ENCODE measurements around the gene RXRB. TPM values are rescaled to one million over a fixed set of nuclear protein-coding genes. Genes with fewer than 3 reads are reported as not detected.
A peak's percentile ranks its signal among the peaks of the same experiment; 100 is the strongest.

The RXRB gene
- total and polyA plus RNA-seq, 2 of the 13 experiments (the other 11 are each of a cell fraction or from before 2014, with no cell fraction given) = 26.7 to 55.7 TPM

DNA sequence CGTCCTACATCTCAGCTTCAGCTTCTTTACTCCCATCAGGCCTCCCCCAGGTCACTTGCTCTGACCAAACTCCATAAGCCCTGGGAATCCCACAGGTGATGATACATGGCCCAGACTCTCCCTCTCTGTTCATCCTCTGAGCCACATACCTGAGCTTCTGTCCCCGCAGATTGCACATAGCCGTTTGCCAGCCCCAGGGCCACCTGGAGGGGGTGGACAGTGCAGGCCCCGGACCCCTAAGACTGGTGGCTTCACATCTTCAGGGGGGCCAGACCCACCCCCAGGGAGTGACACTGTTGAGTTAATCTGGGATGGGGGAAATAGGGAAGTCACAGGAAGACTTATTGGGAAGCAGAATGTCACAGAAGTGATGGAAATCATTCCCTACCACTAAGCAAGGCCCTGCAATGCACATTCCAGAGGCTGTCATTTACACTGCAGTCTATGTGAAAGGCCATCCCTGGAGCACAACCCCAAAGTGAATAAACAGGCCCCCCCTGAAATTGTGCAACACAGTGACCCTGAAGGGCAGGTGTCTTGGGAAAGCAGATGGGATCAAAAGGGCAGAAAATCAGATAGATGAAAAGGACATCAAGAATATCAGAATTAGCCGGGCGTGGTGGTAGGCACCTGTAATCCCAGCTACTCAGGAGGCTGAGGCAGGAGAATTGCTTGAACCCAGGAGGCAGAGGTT lies 2.2 kb downstream of the RXRB start (continued):
- TF ChIP-seq SALL1 (CRISPR knock-in tag; IDR thresholded peaks at IDR 0.05) = peak; percentile 97
- TF ChIP-seq ZNF354B (CRISPR knock-in tag; IDR thresholded peaks at IDR 0.05) = 0 out of 2 replicates have a peak, but pooled peaks have one; percentile 48
- TF ChIP-seq YY1 (IDR thresholded peaks at IDR 0.05; ENCODE audit: insufficient read depth, insufficient replicate concordance, low read depth, low read length) = no peak
- no peak for TF ChIP-seq DR1 (CRISPR knock-in tag; IDR thresholded peaks at IDR 0.05)
- TF ChIP-seq ZNF749 (CRISPR knock-in tag; IDR thresholded peaks at IDR 0.05; ENCODE audit: borderline replicate concordance) = no peak
- TF ChIP-seq, protein P1, sequence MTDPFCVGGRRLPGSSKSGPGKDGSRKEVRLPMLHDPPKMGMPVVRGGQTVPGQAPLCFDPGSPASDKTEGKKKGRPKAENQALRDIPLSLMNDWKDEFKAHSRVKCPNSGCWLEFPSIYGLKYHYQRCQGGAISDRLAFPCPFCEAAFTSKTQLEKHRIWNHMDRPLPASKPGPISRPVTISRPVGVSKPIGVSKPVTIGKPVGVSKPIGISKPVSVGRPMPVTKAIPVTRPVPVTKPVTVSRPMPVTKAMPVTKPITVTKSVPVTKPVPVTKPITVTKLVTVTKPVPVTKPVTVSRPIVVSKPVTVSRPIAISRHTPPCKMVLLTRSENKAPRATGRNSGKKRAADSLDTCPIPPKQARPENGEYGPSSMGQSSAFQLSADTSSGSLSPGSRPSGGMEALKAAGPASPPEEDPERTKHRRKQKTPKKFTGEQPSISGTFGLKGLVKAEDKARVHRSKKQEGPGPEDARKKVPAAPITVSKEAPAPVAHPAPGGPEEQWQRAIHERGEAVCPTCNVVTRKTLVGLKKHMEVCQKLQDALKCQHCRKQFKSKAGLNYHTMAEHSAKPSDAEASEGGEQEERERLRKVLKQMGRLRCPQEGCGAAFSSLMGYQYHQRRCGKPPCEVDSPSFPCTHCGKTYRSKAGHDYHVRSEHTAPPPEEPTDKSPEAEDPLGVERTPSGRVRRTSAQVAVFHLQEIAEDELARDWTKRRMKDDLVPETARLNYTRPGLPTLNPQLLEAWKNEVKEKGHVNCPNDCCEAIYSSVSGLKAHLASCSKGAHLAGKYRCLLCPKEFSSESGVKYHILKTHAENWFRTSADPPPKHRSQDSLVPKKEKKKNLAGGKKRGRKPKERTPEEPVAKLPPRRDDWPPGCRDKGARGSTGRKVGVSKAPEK (CRISPR knock-in tag; IDR thresholded peaks at IDR 0.05; ENCODE audit: borderline replicate concordance) = no peak
- no peak for TF ChIP-seq ZSCAN20 (CRISPR knock-in tag; IDR thresholded peaks at IDR 0.05; ENCODE audit: borderline replicate concordance)
- TF ChIP-seq ZNF547 (CRISPR knock-in tag; IDR thresholded peaks at IDR 0.05) = no peak
- TF ChIP-seq, protein P2, sequence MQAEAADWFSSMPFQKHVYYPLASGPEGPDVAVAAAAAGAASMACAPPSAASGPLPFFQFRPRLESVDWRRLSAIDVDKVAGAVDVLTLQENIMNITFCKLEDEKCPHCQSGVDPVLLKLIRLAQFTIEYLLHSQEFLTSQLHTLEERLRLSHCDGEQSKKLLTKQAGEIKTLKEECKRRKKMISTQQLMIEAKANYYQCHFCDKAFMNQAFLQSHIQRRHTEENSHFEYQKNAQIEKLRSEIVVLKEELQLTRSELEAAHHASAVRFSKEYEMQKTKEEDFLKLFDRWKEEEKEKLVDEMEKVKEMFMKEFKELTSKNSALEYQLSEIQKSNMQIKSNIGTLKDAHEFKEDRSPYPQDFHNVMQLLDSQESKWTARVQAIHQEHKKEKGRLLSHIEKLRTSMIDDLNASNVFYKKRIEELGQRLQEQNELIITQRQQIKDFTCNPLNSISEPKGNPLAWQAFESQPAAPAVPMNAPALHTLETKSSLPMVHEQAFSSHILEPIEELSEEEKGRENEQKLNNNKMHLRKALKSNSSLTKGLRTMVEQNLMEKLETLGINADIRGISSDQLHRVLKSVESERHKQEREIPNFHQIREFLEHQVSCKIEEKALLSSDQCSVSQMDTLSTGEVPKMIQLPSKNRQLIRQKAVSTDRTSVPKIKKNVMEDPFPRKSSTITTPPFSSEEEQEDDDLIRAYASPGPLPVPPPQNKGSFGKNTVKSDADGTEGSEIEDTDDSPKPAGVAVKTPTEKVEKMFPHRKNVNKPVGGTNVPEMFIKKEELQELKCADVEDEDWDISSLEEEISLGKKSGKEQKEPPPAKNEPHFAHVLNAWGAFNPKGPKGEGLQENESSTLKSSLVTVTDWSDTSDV (CRISPR knock-in tag; IDR thresholded peaks at IDR 0.05) = no peak
- peak; percentile 98 for TF ChIP-seq FOXO1 (CRISPR knock-in tag; IDR thresholded peaks at IDR 0.05)
- peak; percentile 92; the same call in 1 of the 2 replicates for TF ChIP-seq NFKBIZ (CRISPR knock-in tag; IDR thresholded peaks at IDR 0.05)
- TF ChIP-seq NFYB (CRISPR knock-in tag; IDR thresholded peaks at IDR 0.05) = no peak
- TF ChIP-seq SAP130 (CRISPR knock-in tag; IDR thresholded peaks at IDR 0.05; ENCODE audit: low read depth) = peak; percentile 98
- TF ChIP-seq ATAD3A (CRISPR knock-in tag; IDR thresholded peaks at IDR 0.05) = no peak
- TF ChIP-seq DNMT3B (CRISPR knock-in tag; conservative IDR thresholded peaks at IDR 0.05) = peak; percentile 81; the same call in 1 of the 2 replicates
- TF ChIP-seq, protein P3, sequence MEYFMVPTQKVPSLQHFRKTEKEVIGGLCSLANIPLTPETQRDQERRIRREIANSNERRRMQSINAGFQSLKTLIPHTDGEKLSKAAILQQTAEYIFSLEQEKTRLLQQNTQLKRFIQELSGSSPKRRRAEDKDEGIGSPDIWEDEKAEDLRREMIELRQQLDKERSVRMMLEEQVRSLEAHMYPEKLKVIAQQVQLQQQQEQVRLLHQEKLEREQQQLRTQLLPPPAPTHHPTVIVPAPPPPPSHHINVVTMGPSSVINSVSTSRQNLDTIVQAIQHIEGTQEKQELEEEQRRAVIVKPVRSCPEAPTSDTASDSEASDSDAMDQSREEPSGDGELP (IDR thresholded peaks at IDR 0.05; ENCODE audit: borderline replicate concordance, low read depth) = peak; percentile 85; the same call in 1 of the 2 replicates
- TF ChIP-seq CHD4 (IDR thresholded peaks at IDR 0.05; ENCODE audit: borderline replicate concordance, low read length) = peak; percentile 47; the same call in 1 of the 2 replicates
- TF ChIP-seq, protein P4, sequence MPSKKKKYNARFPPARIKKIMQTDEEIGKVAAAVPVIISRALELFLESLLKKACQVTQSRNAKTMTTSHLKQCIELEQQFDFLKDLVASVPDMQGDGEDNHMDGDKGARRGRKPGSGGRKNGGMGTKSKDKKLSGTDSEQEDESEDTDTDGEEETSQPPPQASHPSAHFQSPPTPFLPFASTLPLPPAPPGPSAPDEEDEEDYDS (CRISPR knock-in tag; IDR thresholded peaks at IDR 0.05) = peak; percentile 35; the same call in 1 of the 2 replicates
- TF ChIP-seq KLF12 (CRISPR knock-in tag; IDR thresholded peaks at IDR 0.05; ENCODE audit: borderline replicate concordance) = no peak
- no peak for TF ChIP-seq ZBTB42 (CRISPR knock-in tag; IDR thresholded peaks at IDR 0.05)
- TF ChIP-seq ZNF569 (CRISPR knock-in tag; IDR thresholded peaks at IDR 0.05; ENCODE audit: borderline replicate concordance) = no peak
- TF ChIP-seq RBM39 (IDR thresholded peaks at IDR 0.05; ENCODE audit: low read depth, low read length, poor library complexity, severe bottlenecking) = no peak
- TF ChIP-seq PHF21A (CRISPR knock-in tag; IDR thresholded peaks at IDR 0.05) = peak; percentile 95
- no peak; the same call in 1 of the 2 replicates for TF ChIP-seq CHD2 (IDR thresholded peaks at IDR 0.05; ENCODE audit: low read depth, low read length)
